Stimulated activated CD4-positive, alpha-beta T cell treated with anti-CD3 and anti-CD28 coated beads, Interleukin-2, amount 100 ng/mL, for 4 hours (primary cell): ENCODE measurements around the gene EIF4B.
"Not testable (repeated sequence)": the region's sequence is repeated elsewhere in the genome, so short reads cannot be mapped to it uniquely, and the experiment has no call there.

Experiments used
- DNase-seq: peaks from one replicate; pipeline ENCODE4 v3.0.0-alpha.2; 2020; ENCODE audit warnings: low read depth

Gene EIF4B

GRCh38 chr12:53004178-53004577 lies 2.1 kb upstream of the EIF4B start:
- no peak for DNase-seq

- DNase-seq = no peak
Observed at GRCh38 chr12:53004582-53004981, 1.7 kb upstream of the EIF4B start.

GRCh38 chr12:53005215-53005985 lies 856 bp upstream of the EIF4B start:
- DNase-seq = no peak

- DNase-seq = peak; percentile 77
Observed at GRCh38 chr12:53006810-53007309, 604 bp downstream of the EIF4B start.

- no peak for DNase-seq
Observed at GRCh38 chr12:53007343-53007742, 1.1 kb downstream of the EIF4B start.

- not testable (repeated sequence) for DNase-seq
Observed at GRCh38 chr12:53008760-53009159, 2.5 kb downstream of the EIF4B start.

GRCh38 chr12:53010955-53011354 lies 4.7 kb downstream of the EIF4B start:
- DNase-seq = no peak

GRCh38 chr12:53011889-53012288 lies 5.6 kb downstream of the EIF4B start:
- DNase-seq = no peak

- no peak for DNase-seq
Observed at GRCh38 chr12:53012928-53013327, 6.7 kb downstream of the EIF4B start.

GRCh38 chr12:53014709-53015108 lies 8.5 kb downstream of the EIF4B start:
- no peak for DNase-seq

GRCh38 chr12:53025250-53025649 lies 19.0 kb downstream of the EIF4B start:
- DNase-seq = no peak

GRCh38 chr12:53027014-53027413 lies 20.8 kb downstream of the EIF4B start:
- not testable (repeated sequence) for DNase-seq

- no peak for DNase-seq
Observed at GRCh38 chr12:53031616-53032015, 25.4 kb downstream of the EIF4B start.

- not testable (repeated sequence) for DNase-seq
Observed at GRCh38 chr12:53033832-53034231, 27.6 kb downstream of the EIF4B start.

- no peak for DNase-seq
Observed at GRCh38 chr12:53034459-53034858, 28.2 kb downstream of the EIF4B start.

GRCh38 chr12:53036802-53037201 lies 30.5 kb downstream of the EIF4B start:
- no peak for DNase-seq

GRCh38 chr12:53039851-53040250 lies 33.6 kb downstream of the EIF4B start:
- no peak for DNase-seq

- DNase-seq = no peak
Observed at GRCh38 chr12:53042607-53043454, 36.6 kb downstream of the EIF4B start.

- no peak for DNase-seq
Observed at GRCh38 chr12:53044052-53044581, 37.9 kb downstream of the EIF4B start.

GRCh38 chr12:53044896-53045695 lies 38.8 kb downstream of the EIF4B start:
- DNase-seq = no peak

GRCh38 chr12:53045696-53046045 lies 39.4 kb downstream of the EIF4B start:
- DNase-seq = no peak

- peak; percentile 22 for DNase-seq
Observed at GRCh38 chr12:53046655-53047220, 40.5 kb downstream of the EIF4B start.
